GM10248 (cell line): ENCODE data around the gene NSMCE1.
"Not testable (repeated sequence)": the region's sequence is repeated elsewhere in the genome, so short reads cannot be mapped to it uniquely, and the experiment has no call there.

ENCODE experiments used
- CTCF ChIA-PET: fragments of 300-600 bp; sonication (Branson Sonifier 250); formaldehyde crosslinking; extraction: SDS; loops from one replicate; lab custom pipeline; 2021; ENCODE audit warnings: antibody characterized with exemption; lab: Yijun Ruan, JAX
- POLR2A ChIA-PET: fragments of 350-650 bp; sonication (Branson Sonifier 250); formaldehyde crosslinking; extraction: SDS; loops from one replicate; lab custom pipeline; 2020; ENCODE audit warnings: antibody characterized with exemption; lab: Yijun Ruan, JAX
- DNase-seq: peaks from one replicate; pipeline ENCODE4 v3.0.0; 2012; ENCODE audit errors: extremely low spot score
- CTCF ChIP-seq: IDR thresholded peaks from 2 replicates; pipeline ENCODE4 v1.5.1; 2012; ENCODE audit warnings: mild to moderate bottlenecking, low read depth; ENCODE audit errors: extremely low read depth, missing control alignments, control extremely low read depth

The NSMCE1 gene

GRCh38 chr16:27248036-27248435, 20.5 kb downstream of the NSMCE1 start:
- DNase-seq, result no peak
- ChIA-PET POLR2A (interaction anchor here (0.6 kb wide), 1 partner anchor 8 kb away, joined by 7 read pairs; no protein-coding TSS in a partner anchor), CTCF (interaction anchor here (13.5 kb wide), 1 partner anchor 12 kb away, joined by 127 read pairs; no protein-coding TSS in a partner anchor)
- no peak for TF ChIP-seq CTCF

GRCh38 chr16:27247076-27247475, 21.5 kb downstream of the NSMCE1 start:
- POLR2A ChIA-PET, DNase-seq: not testable (repeated sequence)
- CTCF ChIA-PET, result interaction anchor here (1.5 to 13.5 kb wide), 2 partner anchors 10 to 11 kb away, joined by 3 to 127 read pairs; no protein-coding TSS in a partner anchor

- DNase-seq, result no peak
- no peak for TF ChIP-seq CTCF
- CTCF ChIA-PET, result interaction anchor here (0.8 to 13.5 kb wide), 3 partner anchors 10 to 122 kb away, joined by 3 to 127 read pairs (median 3); no protein-coding TSS in a partner anchor
- POLR2A ChIA-PET, result no interaction called here
Observed at GRCh38 chr16:27246439-27246838, 22.1 kb downstream of the NSMCE1 start.

- CTCF ChIA-PET, result interaction anchor here (1.5 to 13.5 kb wide), 2 partner anchors 9 to 12 kb away, joined by 3 to 127 read pairs; no protein-coding TSS in a partner anchor
- no peak for TF ChIP-seq CTCF
- DNase-seq, result no peak
- POLR2A ChIA-PET, result no interaction called here
Observed at GRCh38 chr16:27245276-27246172, 23.0 kb downstream of the NSMCE1 start.

GRCh38 chr16:27244363-27244755, 24.2 kb downstream of the NSMCE1 start:
- CTCF ChIA-PET, result interaction anchor here (1.2 to 13.5 kb wide), 2 partner anchors 8 to 123 kb away, joined by 4 to 127 read pairs; no protein-coding TSS in a partner anchor
- POLR2A ChIA-PET, result no interaction called here
- TF ChIP-seq CTCF, result no peak
- no peak for DNase-seq

- ChIA-PET POLR2A (no interaction called here), CTCF (interaction anchor here (1.0 to 13.5 kb wide), 3 partner anchors 8 to 124 kb away, joined by 4 to 127 read pairs (median 4); no protein-coding TSS in a partner anchor)
- no peak for TF ChIP-seq CTCF
- no peak for DNase-seq
Observed at GRCh38 chr16:27243725-27244362, 24.7 kb downstream of the NSMCE1 start.
